Activated CD8-positive, alpha-beta memory T cell treated with anti-CD3 and anti-CD28 coated beads, Interleukin-2, amount 50 U/mL, for 1 hour (primary cell): ENCODE measurements around the gene BCL6.

Experiments used
- DNase-seq: peaks from one replicate; pipeline ENCODE4 v3.0.0-alpha.2; 2020; ENCODE audit errors: extremely low read depth

The BCL6 gene

GRCh38 chr3:187677604-187678003 lies 67.7 kb downstream of the BCL6 start:
- no peak for DNase-seq

GRCh38 chr3:187673012-187673411 lies 72.3 kb downstream of the BCL6 start:
- DNase-seq, result no peak
